A549 treated with DMSO at 1 μM for 4 hours (cell line): ENCODE data around the gene SHMT2. TPM values are rescaled to one million over a fixed set of nuclear protein-coding genes. Genes with fewer than 3 reads are reported as not detected.

ENCODE experiments used
- total RNA-seq: library from RNA; stranded (reverse); fragments of 200-300 nt; extraction: Qiagen RNA extraction; gene quantifications from 5 replicates; pipeline ENCODE4 v1.2.3, GENCODE V29; 2022; ENCODE audit warnings: low read depth

Gene SHMT2
- total RNA-seq: 118 to 151 TPM (median 142 TPM) in 5 replicates

GRCh38 chr12:57229634-57230380 lies at the start of gene SHMT2:
TSS of gene SHMT2 (plus strand) at chr12:57229711. CDS start at chr12:57229779, 68 bp downstream.

DNA sequence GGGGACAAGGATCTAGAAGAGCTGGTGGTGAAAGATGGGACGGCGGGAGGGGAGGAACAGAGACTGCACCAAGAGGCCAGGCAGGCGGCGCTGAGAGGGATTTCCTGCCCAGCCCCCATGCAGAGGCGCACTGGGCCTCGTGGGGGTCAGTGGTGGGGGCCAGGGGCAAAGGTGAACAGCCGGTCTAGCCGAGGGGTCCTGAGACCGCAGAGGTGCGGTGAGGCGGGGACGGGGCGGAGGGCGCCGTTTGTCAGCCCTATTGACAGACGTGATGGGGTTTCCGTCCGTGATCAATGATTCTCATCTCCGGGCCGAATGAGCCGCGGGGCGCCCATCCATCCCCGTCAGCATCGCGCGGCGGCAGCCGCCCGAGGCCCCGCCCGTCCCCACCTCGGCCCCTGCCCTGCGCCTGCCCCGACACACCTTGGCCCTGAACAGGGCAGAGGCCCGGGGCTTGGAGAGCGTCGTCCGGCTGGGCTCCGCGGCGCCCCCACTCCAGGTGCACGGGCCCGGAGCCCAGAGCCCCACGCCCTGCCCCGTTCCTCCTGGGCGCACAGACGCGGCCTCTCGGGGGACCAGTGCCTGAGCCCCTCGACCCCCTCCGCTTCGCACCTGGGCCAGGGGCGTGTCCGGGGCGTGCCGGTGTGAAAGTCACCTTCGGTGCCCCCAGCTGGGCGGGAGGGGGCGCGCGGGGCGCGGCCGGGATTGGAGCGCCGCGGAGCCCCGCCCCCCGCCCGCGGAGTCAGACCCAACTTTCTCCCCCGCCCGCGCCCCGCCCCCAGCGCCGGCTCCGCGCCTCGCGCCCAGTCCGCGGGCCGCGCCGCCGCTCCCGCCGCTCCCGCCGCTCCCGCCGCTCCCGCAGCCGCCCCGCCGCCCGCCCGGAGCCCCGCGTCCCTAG lies 13.2 kb upstream of the SHMT2 start, which contains the start of gene NXPH4:
Gene NXPH4 (plus strand): TSS at position 781 of the 898 bp plus-strand sequence. CDS start 176 bp downstream, outside the sequence.

GRCh38 chr12:57250956-57251355 lies 21.4 kb downstream of the SHMT2 start, which contains the start of gene STAC3:
TSS of gene STAC3 (minus strand) at chr12:57251187. CDS start at chr12:57249636, 1,551 bp downstream.

Other genes starting within 250 kb of the SHMT2 start
- 5.3 to 6.6 TPM (median 6.4 TPM) in 5 replicates for gene ZBTB39, start 223.2 kb upstream of the SHMT2 start, total RNA-seq
- 0.18 to 0.42 TPM in 2 of 5 replicates, not detected in the others for gene TAC3, start 213.2 kb upstream of the SHMT2 start, total RNA-seq
- gene MYO1A, start 179.6 kb upstream of the SHMT2 start, total RNA-seq: 0.12 to 0.42 TPM (median 0.22 TPM) in 5 replicates
- 15.1 to 21.3 TPM (median 17.3 TPM) in 5 replicates for gene NEMP1, start 150.9 kb upstream of the SHMT2 start, total RNA-seq
- 15.3 to 24.1 TPM (median 18.8 TPM) in 5 replicates for gene NAB2, start 140.6 kb upstream of the SHMT2 start, total RNA-seq
- 43.8 to 56.6 TPM (median 55.8 TPM) in 5 replicates for gene STAT6, start 118.3 kb upstream of the SHMT2 start, total RNA-seq
- 18.0 to 25.7 TPM (median 21.5 TPM) in 5 replicates for gene LRP1, start 101.2 kb upstream of the SHMT2 start, total RNA-seq
- not detected in 5 replicates for gene LRP1-AS, start 82.1 kb upstream of the SHMT2 start, total RNA-seq
- 4.6 to 6.2 TPM (median 5.0 TPM) in 5 replicates for gene NXPH4, start 12.9 kb upstream of the SHMT2 start, total RNA-seq
- gene STAC3, start 21.5 kb downstream of the SHMT2 start, total RNA-seq: 0.16 to 0.57 TPM (median 0.27 TPM) in 5 replicates
- gene R3HDM2, start 201.3 kb downstream of the SHMT2 start, total RNA-seq: 8.7 to 11.4 TPM (median 10.0 TPM) in 5 replicates
- not detected in 5 replicates for gene INHBC, start 205.1 kb downstream of the SHMT2 start, total RNA-seq
- gene INHBE, start 225.6 kb downstream of the SHMT2 start, total RNA-seq: 0.07 to 0.22 TPM (median 0.15 TPM) in 4 of 5 replicates, not detected in the other
- 9.3 to 13.8 TPM (median 11.2 TPM) in 5 replicates for gene GLI1, start 230.1 kb downstream of the SHMT2 start, total RNA-seq